ENCODE results near the gene HDHD3.

Gene HDHD3

GRCh38 chr9:113361304-113362018 lies 15.3 kb downstream of the HDHD3 start:
- no peak for DNase-seq

DNA sequence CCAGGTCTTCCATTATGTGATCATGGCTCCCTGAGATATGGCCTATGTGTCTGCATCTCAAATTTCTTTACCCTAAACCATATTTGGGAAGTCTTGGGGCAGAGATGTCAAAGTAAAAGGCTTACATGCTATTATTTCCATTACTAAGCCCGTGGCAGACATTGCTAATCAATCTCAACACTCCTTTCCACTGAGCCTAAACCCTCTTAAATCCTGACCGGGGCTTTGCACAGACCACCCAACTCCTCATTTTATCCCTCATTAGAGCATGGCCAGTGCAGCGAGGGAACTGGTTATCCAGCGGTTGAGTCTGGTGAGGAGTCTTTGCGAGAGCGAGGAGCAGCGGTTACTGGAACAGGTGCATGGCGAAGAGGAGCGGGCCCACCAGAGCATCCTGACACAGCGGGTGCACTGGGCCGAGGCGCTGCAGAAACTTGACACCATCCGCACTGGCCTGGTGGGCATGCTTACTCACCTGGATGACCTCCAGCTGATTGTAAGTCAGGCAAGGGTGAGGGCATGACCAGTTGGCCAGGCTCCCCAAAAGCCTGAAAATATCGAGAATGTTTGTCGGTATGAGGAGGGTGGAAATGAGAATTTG lies 16.4 kb downstream of the HDHD3 start:
- no peak for DNase-seq

DNA sequence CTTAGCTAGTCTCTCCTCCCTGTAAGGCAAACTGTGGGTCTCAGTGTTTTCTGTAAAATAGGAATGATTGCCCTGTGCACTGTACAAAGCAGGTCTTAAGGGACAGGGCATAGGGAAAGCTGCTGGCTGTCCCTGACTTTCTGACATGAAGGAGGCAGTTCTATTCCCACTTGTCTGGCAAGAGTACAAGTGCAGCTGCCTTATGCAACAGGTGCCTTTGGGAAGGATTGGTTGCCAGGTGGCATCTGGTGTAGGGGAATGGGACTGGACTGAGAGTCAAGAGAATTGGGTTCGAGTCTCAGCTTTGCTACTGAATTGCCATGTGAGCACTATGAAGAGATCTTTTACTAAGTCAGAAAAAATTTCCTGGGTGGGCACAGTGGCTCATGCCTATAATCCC lies 17.4 kb downstream of the HDHD3 start:
- no peak for DNase-seq

DNA sequence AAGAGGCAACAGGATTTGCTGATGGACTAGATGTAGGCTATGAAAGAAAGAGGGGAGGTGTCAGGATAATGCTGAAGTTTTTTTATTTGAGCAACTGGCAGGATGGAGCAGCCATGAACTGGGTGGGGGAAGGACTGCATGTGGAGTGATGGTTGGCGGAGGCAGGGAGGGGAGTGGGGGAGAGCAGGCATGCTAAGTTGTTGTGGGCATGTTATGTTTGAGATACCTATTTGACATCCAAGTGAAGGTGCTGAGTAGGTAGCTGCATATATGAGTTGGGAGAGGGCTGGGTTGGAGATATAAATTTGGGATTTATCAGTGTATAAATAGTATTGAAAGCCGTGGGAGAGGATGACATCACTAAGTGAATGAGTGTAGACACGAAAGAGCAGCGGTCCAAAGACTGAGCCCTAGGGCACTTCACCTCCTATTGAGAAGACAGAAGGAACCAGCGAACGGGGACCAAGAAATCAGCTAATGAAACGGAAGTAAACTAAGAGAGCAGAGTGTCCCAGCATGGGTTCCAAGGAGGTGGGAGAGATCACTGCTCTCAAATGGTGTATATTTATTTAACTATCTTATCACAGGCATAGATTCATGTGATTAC lies 20.0 kb downstream of the HDHD3 start:
- DNase-seq, result no peak

DNA sequence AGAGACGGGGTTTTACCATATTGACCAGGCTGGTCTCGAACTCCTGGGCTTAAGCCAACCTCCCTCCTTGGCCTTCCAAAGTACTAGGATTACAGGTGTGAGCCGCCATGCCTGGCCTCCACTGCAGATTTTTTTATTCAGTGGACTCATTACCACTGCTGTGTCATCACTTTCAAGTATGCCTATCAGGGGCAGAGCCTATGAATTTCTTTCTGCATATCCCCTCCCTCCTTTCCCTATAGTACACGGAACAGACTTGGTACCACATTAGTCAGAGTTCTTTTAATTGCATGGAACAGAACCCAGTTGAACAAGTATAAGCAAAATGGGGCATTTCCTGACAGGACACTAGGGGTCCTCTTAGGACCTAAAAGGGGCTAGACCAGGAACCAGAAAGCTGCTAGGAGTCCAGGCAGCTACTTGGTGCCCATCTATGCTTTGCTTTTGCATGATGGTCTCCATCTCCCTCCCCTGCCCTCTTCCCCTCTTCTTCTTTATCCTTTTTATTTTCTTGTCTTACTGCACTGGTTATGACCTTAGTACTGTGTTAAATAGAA lies 21.7 kb downstream of the HDHD3 start:
- DNase-seq, result no peak

- DNase-seq, result no peak
Measured at GRCh38 chr9:113352411-113352810, 24.4 kb downstream of the HDHD3 start.

DNA sequence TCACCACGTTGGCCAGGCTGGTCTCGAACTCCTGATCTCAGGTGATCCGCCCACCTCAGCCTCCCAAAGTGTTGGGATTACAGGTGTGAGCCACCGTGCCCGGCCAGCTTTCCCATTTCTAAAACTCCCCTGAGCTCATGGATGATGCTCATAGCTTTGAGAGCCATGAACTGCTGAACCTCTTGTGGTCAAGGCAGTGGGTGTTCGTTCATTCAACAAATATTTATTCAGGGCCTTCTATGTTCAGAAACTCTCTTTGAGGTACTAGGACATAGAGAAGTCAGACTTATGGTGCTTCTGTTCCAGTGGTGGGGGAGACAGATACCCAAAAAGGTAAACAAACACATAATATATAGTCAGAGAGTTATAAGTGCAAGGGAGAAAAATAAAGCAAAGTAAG lies 24.8 kb downstream of the HDHD3 start:
- no peak for DNase-seq

DNA sequence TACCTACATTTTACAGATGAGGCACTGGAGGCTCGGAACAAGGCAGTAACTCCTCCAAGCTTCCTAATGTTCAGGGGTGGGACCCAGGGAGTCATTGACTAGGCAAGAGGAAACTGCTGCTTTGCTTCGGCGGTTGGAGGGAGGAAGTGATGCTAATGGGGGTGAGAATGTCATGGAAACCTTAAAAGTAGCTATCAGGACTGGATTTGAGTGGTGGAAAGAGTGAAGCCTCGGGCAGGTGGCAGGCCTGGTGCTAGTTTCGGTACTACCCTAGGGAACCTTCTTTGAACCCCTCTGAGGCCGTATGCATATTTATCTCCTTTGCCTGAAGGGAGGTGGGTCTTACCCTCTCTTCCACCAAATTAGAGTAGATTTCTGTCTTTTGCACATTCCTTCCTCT lies 25.8 kb downstream of the HDHD3 start:
- DNase-seq, result no peak

GRCh38 chr9:113350107-113350661 lies 26.6 kb downstream of the HDHD3 start:
- DNase-seq, result no peak

DNA sequence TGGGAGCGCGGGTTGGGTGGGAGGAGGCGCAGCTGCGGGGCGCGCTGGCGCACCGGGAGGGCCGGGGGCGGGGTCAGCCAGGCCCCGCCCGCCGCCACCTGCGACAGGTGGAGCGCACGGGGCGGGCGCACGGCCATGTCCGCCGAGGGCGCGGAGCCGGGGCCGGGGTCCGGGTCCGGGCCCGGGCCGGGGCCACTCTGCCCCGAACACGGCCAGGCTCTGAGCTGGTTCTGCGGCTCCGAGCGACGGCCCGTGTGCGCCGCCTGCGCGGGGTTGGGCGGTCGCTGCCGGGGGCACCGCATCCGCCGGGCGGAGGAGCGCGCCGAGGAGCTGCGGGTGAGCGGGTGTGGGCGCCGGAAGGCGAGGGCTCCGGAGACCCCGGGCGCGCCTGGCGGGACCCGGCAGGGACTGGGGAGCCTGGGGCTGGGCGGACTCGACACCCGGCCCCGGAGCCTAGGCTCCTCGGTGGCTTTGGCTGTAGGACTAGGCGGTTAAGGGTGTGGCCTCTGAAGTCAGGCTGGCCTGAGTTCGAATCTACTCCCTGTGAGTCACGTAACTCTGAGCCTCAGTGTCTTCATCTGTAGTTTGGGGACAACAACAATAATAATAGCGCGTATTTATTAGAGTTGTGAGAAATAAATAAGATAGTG lies 27.2 kb downstream of the HDHD3 start, which contains the start of gene BSPRY:
TSS of gene BSPRY (plus strand) at position 97 of the 650 bp plus-strand sequence. CDS start at position 136, 39 bp downstream.
- DNase-seq, result peak; percentile 49

GRCh38 chr9:113349066-113349444 lies 27.7 kb downstream of the HDHD3 start:
- DNase-seq, result no peak

DNA sequence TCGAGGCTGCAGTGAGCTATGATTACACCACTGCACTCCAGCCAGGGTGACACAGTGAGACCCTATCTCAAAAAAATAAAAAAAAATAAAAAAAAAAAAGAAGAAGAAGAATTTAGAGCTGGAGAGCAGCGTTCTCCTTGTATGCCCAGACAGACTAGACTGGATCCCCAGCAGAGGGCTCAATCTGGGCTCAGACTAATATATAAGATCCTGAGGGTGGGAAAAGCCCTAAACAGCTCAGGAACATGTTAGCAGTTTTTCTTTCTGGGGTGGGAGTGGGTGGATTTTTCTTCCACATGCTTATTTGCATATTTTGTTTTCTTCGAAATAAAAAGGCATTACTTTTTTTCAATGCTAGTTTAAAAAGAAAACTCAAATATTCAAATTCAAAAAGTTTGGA lies 28.3 kb downstream of the HDHD3 start:
- DNase-seq, result no peak

GRCh38 chr9:113345671-113346070 lies 31.1 kb downstream of the HDHD3 start:
- DNase-seq, result no peak

DNA sequence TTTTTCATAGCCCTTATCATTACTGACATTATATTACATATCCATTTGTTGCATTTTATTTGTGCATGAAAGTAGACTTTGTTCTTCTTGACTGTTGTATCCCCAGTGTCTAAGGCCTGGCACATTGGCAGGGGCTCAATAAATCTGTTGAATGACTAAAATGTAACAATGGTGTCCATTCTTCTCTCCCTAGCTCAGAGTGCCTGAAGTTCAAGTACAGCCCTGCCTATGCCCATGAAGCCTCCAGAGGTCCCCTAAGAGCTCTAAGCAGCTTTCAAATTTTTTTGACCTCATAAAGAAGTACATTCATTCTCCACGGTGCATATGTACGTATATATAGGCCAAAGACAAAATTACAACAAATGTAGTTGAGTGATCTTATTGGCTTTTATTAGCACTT lies 31.6 kb downstream of the HDHD3 start:
- no peak for DNase-seq

DNA sequence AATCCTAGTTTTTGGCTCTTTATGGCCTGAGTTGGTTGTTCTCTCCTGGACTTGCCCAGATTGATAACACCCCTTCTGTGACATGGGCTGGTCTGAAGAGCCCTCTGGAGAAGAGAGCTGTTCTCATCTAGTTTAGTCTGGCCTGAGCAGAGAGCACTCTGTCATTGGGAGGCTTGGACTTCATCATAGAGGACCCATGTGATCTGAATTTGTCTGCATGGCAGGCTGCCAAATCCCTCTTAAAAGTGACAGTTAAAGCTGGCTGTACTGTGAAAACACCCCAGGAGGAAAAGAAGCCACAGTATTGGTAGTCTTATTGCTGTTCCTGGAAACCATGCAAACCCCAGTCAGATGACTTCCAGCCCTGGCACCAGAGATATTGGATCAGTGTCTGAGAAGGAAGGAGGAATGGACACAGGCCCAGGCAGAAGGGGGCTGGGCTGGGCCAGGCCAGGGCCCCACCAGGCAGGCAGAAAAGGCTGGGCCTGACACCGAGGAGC lies 33.0 kb downstream of the HDHD3 start:
- no peak for DNase-seq

DNA sequence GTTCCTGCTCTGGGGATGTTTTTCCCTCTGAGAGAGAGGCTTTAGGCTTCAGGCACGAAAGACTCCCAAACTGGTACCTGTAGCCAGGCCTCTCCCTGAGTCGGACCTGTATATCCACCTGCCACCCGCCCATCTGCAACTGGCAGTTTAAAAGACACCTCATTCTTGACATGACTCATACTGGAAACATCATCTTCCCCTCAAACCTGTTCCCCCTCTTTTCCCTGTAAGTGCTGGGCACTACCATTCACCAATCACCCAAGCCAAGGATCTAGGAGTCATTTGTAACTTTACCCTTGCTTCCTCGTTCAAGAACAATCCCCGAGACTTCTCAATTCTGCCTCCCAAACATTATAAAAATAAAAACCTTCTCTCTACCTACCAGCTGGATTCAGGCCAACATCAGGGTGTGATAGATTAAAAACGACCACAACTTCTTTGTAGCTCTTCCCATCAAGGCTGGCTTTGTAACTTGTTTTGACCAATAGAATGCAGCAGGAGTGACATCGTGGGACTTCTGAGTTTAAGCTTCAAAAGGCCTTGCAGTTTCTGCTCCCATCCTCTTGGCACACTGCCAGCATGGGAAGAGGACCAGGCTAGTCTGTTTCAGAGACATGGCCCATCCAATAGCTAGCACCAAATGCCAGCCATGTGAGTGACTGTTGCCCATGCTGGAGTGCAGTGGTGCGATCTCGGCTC lies 34.9 kb downstream of the HDHD3 start:
- DNase-seq, result no peak

DNA sequence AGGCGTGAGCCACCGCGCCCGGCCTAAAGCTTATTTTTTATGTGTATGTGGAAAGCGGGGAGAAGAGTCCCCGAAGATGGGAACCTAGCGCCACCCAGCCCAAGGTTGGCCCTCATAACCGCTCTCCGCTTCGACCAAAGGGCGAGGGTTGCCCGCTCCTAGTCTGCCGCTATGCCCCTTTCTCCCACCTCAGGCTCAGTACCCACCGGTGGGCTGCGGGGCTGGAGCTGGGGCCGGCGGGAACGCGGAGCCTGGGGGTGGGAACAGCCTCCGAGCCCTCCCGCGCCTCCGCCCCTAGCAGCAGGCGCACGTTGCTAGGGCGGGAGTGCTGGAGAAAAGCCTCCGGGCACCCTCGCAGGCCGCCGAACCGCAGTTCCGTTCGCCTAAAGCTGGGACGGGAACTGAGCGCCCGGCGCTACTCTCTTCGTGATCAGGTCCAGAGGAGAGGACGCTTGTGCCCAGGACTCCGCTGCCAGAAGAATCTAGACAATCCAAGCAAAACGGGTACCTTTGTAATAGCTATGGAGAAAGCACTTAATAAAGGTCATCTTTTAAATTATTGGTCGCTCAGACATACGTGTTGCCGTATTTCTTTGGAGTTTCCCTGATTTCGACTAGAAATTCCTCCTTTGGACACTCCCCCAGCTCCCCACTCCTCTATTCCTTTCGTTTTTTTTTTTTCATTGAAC lies 36.6 kb downstream of the HDHD3 start, which contains the start of gene WDR31:
TSS of gene WDR31 (minus strand) at position 265 of the 689 bp plus-strand sequence. CDS start 8,253 bp downstream, outside the sequence.
- peak; percentile 85 for DNase-seq

DNA sequence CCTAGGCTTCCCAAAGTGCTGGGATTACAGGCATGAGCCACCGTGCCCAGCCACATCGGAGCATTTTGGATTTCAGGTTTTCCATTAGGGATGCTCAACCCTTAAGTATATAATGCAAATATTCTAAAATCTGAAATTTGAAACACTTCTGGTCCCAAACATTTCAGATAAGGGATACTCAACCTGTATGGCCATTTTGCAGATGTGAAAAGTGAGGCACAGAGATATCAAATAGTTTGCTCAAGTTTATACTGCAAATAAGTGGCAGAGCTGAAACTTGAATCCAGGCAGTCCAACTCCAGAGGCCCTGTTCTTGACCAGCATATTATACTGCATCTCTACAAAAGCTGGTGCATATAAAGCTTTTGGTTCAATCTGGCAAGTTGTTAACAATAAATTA lies 39.1 kb downstream of the HDHD3 start:
- no peak for DNase-seq

GRCh38 chr9:113331780-113332179 lies 45.0 kb downstream of the HDHD3 start:
- DNase-seq, result no peak

GRCh38 chr9:113328045-113328782 lies 48.6 kb downstream of the HDHD3 start:
- DNase-seq, result no peak

- no peak for DNase-seq
Measured at GRCh38 chr9:113326230-113326629, 50.6 kb downstream of the HDHD3 start.

Measured in 8988T (cell line).